ENCODE data around the gene ATOSA. TPM values are rescaled to one million over a fixed set of nuclear protein-coding genes. Genes with fewer than 3 reads are reported as not detected.
A peak's percentile ranks its signal among the peaks of the same experiment; 100 is the strongest.

Gene ATOSA
- total and polyA plus RNA-seq, 2 experiments from 2014 or later: 10.8 to 23.6 TPM

DNA sequence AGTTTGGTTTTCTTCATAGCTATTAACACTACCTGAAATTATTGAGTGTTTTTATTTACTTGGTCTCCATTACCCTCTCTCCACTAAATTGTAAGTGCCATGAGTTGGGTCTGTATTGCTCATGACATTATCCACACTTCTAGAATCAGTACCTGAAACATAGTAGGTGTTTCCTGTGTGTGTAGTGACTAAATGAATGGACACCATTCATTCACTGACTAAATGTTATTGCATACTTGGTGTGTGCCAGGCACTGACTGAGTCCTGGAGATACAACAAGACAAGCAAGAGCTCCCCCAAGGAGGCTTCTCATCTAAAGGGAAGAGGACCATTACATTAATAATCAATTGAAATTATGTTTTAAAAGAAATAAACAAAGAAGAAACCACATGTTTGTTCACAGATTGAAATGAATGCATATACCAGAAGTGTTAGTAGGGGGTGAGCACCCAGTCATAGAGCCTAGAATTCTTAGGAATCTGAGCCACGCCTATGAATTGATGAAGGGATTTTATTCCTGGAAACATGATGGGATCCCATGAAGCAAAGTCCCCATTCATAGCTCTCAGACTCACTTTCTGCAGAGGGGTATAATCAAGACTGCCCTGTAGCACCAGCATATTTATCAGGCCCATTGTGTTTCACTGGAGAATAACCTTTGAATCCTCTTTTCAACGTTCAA, 31.7 kb upstream of the ATOSA start:
- TF ChIP-seq CTCF (IDR thresholded peaks at IDR 0.05; ENCODE audit: low read depth, low read length): no peak
- Histone ChIP-seq H3K9me3 (ENCODE audit: low read depth) (no peaks in the 10 kb centered on the region), H3K27ac (no peak overlapping the region), H3K4me3 (no peak overlapping the region), H3K27me3 (no peaks in the 10 kb centered on the region), H3K36me3 (no peaks in the 10 kb centered on the region), H3K4me1 (ENCODE audit: low read depth) (no peaks in the 10 kb centered on the region)
- no peak for DNase-seq (ENCODE audit: low read depth in 1 of 2, low spot score in 1 of 2)

DNA sequence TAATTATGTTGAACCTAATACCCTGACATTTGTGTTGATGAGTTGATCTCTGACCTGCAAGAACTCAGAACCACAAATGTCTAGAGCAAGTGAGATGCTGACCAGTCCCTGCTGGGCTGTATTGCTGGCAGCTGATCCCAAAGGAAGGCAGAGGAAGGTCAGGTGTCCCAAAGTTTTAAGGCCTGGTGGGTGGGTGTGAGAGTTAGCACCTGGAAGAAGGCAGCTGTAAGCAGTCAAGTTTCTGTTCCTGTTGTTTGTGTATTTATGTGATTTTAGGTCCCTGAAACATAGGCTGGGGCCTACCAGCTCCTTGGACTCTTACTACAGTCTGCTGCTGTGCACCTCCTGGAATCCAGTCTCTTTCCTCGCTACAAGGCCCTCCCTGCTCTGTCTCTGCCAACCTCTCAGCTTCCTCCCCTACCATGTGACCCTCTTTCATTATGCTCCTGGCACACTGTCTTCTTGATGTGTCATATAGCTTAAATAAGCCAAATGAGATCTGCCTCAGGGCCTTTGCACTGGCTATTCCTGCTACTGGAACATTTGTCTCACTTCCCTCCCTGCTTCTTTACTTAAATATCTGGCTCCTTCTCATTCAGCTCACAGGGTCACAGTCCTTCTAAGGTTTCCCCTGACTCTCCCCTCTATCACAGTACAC, 31.0 kb upstream of the ATOSA start:
- H3K27ac ChIP-seq: no peak overlapping the region
- no peak overlapping the region for H3K4me3 ChIP-seq
- no peaks in the 10 kb centered on the region for H3K36me3 ChIP-seq
- H3K9me3 ChIP-seq (ENCODE audit: low read depth): no peaks in the 10 kb centered on the region
- H3K27me3 ChIP-seq: no peaks in the 10 kb centered on the region
- TF ChIP-seq CTCF (IDR thresholded peaks at IDR 0.05; ENCODE audit: low read depth, low read length): no peak
- no peaks in the 10 kb centered on the region for H3K4me1 ChIP-seq (ENCODE audit: low read depth)
- DNase-seq (ENCODE audit: low read depth in 1 of 2, low spot score in 1 of 2): no peak

DNA sequence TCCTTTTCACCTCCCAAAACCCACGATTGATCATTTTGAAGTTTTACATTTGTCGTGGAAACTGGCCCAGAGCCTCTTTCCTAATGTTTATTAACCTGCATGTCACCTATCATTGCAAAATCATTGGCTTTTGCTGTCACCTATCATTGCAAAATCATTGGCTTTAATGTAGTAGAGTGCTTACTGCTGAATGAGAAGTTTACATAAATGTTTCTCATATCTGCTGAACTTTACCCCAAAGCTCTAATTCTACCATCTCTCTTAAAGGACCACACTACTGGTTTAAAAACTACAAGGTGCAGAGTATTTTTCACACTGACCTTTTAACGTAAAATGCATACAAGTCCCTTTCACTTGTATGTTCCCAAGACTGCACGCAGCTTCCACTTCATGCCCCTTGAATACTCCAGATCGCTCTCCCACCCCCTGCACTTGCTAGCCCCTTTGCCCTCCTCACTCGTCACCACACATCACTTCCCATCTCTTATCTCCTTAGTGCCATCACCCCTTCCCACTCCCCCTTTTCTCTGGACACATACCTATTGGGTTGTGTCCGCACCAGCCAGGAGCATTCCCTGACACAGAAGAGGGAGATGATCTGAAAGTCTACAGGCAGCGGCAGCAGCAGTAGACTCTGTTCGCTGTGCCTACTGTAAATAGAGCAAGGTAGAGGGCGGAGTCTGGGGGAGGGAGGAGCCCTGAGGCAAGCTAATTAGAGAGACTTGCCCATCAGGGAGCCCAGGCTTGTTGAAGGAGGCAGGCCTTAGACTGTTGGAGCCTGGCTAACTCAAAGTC, 30.2 kb upstream of the ATOSA start:
- Histone ChIP-seq H3K36me3 (no peaks in the 10 kb centered on the region), H3K9me3 (ENCODE audit: low read depth) (no peaks in the 10 kb centered on the region), H3K27me3 (no peaks in the 10 kb centered on the region), H3K27ac (no peak overlapping the region), H3K4me3 (peak overlapping the region; percentile 15), H3K4me1 (ENCODE audit: low read depth) (no peaks in the 10 kb centered on the region)
- peak in 1 of 2 donors; percentile 81 for DNase-seq (ENCODE audit: low read depth in 1 of 2, low spot score in 1 of 2)
- TF ChIP-seq CTCF (IDR thresholded peaks at IDR 0.05; ENCODE audit: low read depth, low read length): no peak

GRCh38 chr15:52706091-52706490, 26.9 kb upstream of the ATOSA start:
- Histone ChIP-seq H3K27ac (no peak overlapping the region), H3K36me3 (no peaks in the 10 kb centered on the region), H3K4me3 (no peak overlapping the region), H3K4me1 (ENCODE audit: low read depth) (no peaks in the 10 kb centered on the region), H3K9me3 (ENCODE audit: low read depth) (no peaks in the 10 kb centered on the region), H3K27me3 (no peaks in the 10 kb centered on the region)
- no peak for DNase-seq (ENCODE audit: low read depth in 1 of 2, low spot score in 1 of 2)
- no peak for TF ChIP-seq CTCF (IDR thresholded peaks at IDR 0.05; ENCODE audit: low read depth, low read length)

DNA sequence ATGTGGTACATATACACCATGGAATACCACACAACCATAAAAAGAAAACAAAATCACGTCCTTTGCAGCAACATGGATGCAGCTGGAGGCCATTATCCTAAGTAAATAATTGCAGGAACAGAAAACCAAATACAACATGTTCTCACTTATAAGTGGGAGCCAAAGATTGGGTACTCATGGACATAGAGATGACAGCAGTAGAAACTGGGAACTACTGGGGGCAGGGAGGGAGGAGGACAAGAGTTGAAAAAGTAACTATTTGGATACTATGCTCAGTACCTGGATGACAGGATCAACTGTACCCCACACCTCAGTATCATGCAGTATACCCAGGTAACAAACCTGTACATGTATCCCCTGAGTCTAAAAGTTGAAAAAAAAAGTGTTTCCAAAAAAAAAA, 23.2 kb upstream of the ATOSA start:
- Histone ChIP-seq H3K36me3 (no peaks in the 10 kb centered on the region), H3K9me3 (ENCODE audit: low read depth) (no peaks in the 10 kb centered on the region), H3K4me1 (ENCODE audit: low read depth) (peaks cover 10% of the 10 kb centered on the region), H3K27ac (no peak overlapping the region), H3K27me3 (no peaks in the 10 kb centered on the region), H3K4me3 (no peak overlapping the region)
- no peak for TF ChIP-seq CTCF (IDR thresholded peaks at IDR 0.05; ENCODE audit: low read depth, low read length)
- no peak for DNase-seq (ENCODE audit: low read depth in 1 of 2, low spot score in 1 of 2)
